Cardiac atrium fibroblast (primary cell): ENCODE results near the gene RAD18. TPM values are rescaled to one million over a fixed set of nuclear protein-coding genes. Genes with fewer than 3 reads are reported as not detected.

Experiments used
- total RNA-seq: library from RNA; depleted of rRNA; stranded (reverse); fragments of >200 nt; gene quantifications from 2 replicates; pipeline ENCODE4 v1.2.3, GENCODE V29; 2015

Gene RAD18
- 3.6 and 7.9 TPM in 2 replicates for total RNA-seq

DNA sequence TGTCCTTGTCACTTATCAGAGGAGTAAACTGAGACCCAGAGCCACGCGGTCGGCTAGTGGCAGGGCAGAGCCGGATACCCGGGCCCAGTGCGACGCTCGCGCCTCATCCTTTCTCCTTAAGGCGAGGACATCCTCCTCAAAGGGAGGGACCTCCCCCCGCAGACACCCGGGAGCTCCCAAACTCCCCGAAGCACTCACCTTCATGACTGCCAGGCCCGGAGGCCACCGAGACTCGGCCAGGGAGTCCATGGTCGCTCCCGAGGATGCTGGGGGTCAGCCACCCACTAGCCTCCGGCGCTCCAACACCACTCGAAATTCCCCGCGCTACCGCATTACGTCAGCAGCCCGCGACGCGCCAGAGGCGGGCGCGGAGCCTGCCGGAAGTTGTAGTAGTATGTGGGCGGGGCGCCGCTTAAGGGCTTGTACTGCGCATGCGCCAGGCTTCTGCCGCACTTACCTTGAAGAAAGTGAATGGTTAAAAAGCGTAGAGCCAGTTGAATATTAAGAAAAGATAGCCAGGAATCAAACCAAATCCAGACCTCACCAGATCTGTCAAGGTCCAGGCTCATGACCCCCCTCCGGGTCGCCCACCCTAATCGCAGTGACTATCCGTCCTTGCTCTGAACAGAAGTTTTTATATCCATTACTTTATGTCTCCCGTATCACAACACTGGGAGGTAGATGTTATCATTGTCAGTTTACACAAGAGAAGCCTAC, at the start of gene RAD18:
RAD18 (minus strand) TSS at position 336 of the 717 bp plus-strand sequence; CDS start at position 249, 87 bp downstream.

Other genes with a start within 250 kb of the RAD18 start
- gene CAV3, start 229.7 kb downstream of the RAD18 start, total RNA-seq, result not detected in 2 replicates
- gene OXTR, start 193.9 kb downstream of the RAD18 start, total RNA-seq, result 2.3 and 2.5 TPM in 2 replicates